ENCODE measurements around the gene COX7A1.

- TF ChIP-seq POLR2AphosphoS5 (IDR thresholded peaks at IDR 0.05; ENCODE audit: low read depth, low read length) (no peak), SIN3A (IDR thresholded peaks at IDR 0.05; ENCODE audit: borderline replicate concordance, insufficient read depth, low read length) (no peak), TAF1 (IDR thresholded peaks at IDR 0.05; ENCODE audit: borderline replicate concordance, insufficient read depth, low read length) (no peak), FOXP2 (optimal IDR thresholded peaks at IDR 0.05; ENCODE audit: borderline replicate concordance, extremely low read depth, extremely low read length, insufficient read depth) (no peak)
- TF ChIP-seq, protein P1, sequence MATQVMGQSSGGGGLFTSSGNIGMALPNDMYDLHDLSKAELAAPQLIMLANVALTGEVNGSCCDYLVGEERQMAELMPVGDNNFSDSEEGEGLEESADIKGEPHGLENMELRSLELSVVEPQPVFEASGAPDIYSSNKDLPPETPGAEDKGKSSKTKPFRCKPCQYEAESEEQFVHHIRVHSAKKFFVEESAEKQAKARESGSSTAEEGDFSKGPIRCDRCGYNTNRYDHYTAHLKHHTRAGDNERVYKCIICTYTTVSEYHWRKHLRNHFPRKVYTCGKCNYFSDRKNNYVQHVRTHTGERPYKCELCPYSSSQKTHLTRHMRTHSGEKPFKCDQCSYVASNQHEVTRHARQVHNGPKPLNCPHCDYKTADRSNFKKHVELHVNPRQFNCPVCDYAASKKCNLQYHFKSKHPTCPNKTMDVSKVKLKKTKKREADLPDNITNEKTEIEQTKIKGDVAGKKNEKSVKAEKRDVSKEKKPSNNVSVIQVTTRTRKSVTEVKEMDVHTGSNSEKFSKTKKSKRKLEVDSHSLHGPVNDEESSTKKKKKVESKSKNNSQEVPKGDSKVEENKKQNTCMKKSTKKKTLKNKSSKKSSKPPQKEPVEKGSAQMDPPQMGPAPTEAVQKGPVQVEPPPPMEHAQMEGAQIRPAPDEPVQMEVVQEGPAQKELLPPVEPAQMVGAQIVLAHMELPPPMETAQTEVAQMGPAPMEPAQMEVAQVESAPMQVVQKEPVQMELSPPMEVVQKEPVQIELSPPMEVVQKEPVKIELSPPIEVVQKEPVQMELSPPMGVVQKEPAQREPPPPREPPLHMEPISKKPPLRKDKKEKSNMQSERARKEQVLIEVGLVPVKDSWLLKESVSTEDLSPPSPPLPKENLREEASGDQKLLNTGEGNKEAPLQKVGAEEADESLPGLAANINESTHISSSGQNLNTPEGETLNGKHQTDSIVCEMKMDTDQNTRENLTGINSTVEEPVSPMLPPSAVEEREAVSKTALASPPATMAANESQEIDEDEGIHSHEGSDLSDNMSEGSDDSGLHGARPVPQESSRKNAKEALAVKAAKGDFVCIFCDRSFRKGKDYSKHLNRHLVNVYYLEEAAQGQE (IDR thresholded peaks at IDR 0.05; ENCODE audit: insufficient read depth in 1 of 2, low read depth in 2 of 2, low read length in 2 of 2): no peak
Observed at GRCh38 chr19:36103842-36104552, 48.2 kb downstream of the COX7A1 start.
